Mesendoderm (in vitro differentiated cells): Measurements from ENCODE around the gene ASB2.

Experiments
- DNase-seq: peaks from one replicate; pipeline ENCODE4 v3.0.0; 2013
- H2AK5ac ChIP-seq: 2 replicates; pipeline ENCODE4 v1.6.1; 2013; ENCODE audit warnings: low read length, inconsistent platforms
- H2BK120ac ChIP-seq: 2 replicates; pipeline ENCODE4 v1.6.1; 2013; ENCODE audit warnings: low read depth, mild to moderate bottlenecking, low read length, moderate library complexity, mixed read lengths
- H2BK15ac ChIP-seq: replicated peaks from 2 replicates; pipeline ENCODE4 v1.6.1; 2013; ENCODE audit warnings: low read depth, mild to moderate bottlenecking, moderate library complexity
- H2BK5ac ChIP-seq: 2 replicates; pipeline ENCODE4 v1.6.1; 2013; ENCODE audit warnings: low read length, inconsistent platforms
- H3K18ac ChIP-seq: 2 replicates; pipeline ENCODE4 v1.6.1; 2013; ENCODE audit warnings: mild to moderate bottlenecking, low read length, mixed read lengths
- H3K23ac ChIP-seq: one replicate; pipeline ENCODE4 v1.6.1; 2013; ENCODE audit warnings: low read length
- H3K27ac ChIP-seq: 2 replicates; pipeline ENCODE4 v1.5.1; 2013; ENCODE audit warnings: low read depth, mild to moderate bottlenecking, inconsistent platforms, low read length, moderate library complexity
- H3K27me3 ChIP-seq: 2 replicates; pipeline ENCODE4 v1.6.1; 2013; ENCODE audit warnings: low read length, control low read depth, mild to moderate bottlenecking, inconsistent platforms; ENCODE audit not compliant: insufficient read depth, poor library complexity
- H3K36me3 ChIP-seq: 2 replicates; pipeline ENCODE4 v1.6.1; 2013; ENCODE audit warnings: low read length, inconsistent platforms; ENCODE audit not compliant: control insufficient read depth, insufficient read depth
- H3K4ac ChIP-seq: one replicate; pipeline ENCODE4 v1.6.1; 2013; ENCODE audit warnings: low read depth, mild to moderate bottlenecking, low read length, moderate library complexity
- H3K4me1 ChIP-seq: 2 replicates; pipeline ENCODE4 v1.6.1; 2013; ENCODE audit warnings: low read depth, low read length, inconsistent platforms; ENCODE audit not compliant: control insufficient read depth
- H3K4me2 ChIP-seq: 2 replicates; pipeline ENCODE4 v1.6.1; 2013; ENCODE audit warnings: low read length
- H3K4me3 ChIP-seq: 2 replicates; pipeline ENCODE4 v1.5.1; 2013; ENCODE audit warnings: mild to moderate bottlenecking, low read length
- H3K56ac ChIP-seq: one replicate; pipeline ENCODE4 v1.6.1; 2013; ENCODE audit warnings: low read length
- H3K79me1 ChIP-seq: 2 replicates; pipeline ENCODE4 v1.6.1; 2013; ENCODE audit warnings: low read length, inconsistent platforms
- H3K79me2 ChIP-seq: 2 replicates; pipeline ENCODE4 v1.6.1; 2013; ENCODE audit warnings: mild to moderate bottlenecking, low read length; ENCODE audit not compliant: control insufficient read depth, insufficient read depth
- H3K9ac ChIP-seq: 2 replicates; pipeline ENCODE4 v1.6.1; 2013; ENCODE audit warnings: low read length, inconsistent platforms
- H4K5ac ChIP-seq: one replicate; pipeline ENCODE4 v1.6.1; 2013; ENCODE audit warnings: low read length
- H4K8ac ChIP-seq: one replicate; pipeline ENCODE4 v1.6.1; 2013; ENCODE audit warnings: low read depth, mild to moderate bottlenecking, control low read depth, low read length, moderate library complexity
- WGBS: extraction: QIAGEN DNeasy Blood & Tissue Kit; methylation state at CpG from one replicate; pipeline ENCODE4 v1.1.7; 2013; ENCODE audit warnings: low lambda C conversion rate, missing lambda C conversion rate; ENCODE audit not compliant: insufficient coverage; ENCODE audit errors: extremely low coverage; 5-methylcytosine and 5-hydroxymethylcytosine counted together

The ASB2 gene

GRCh38 chr14:93939304-93940229 lies 36.8 kb downstream of the ASB2 start:
- DNase-seq: peak; percentile 90
- Histone ChIP-seq H2AK5ac (no peak overlapping the region), H3K9ac (no peak overlapping the region), H3K4me3 (no peak overlapping the region), H3K27me3 (peaks cover 3% of the 10 kb centered on the region), H3K56ac (peak overlapping the region; percentile 42), H4K5ac (no peak overlapping the region), H4K8ac (no peak overlapping the region), H2BK15ac (no peak overlapping the region), H3K79me2 (no peaks in the 10 kb centered on the region), H3K79me1 (no peaks in the 10 kb centered on the region), H2BK120ac (no peak overlapping the region), H2BK5ac (no peak overlapping the region), H3K23ac (no peak overlapping the region), H3K27ac (no peak overlapping the region), H3K4me2 (peak overlapping the region; percentile 40), H3K4me1 (no peaks in the 10 kb centered on the region), H3K18ac (no peak overlapping the region), H3K4ac (no peak overlapping the region), H3K36me3 (no peaks in the 10 kb centered on the region)
- WGBS: no CpG with 5 or more reads among the region's 84 CpGs

GRCh38 chr14:93938751-93939303 lies 37.5 kb downstream of the ASB2 start:
- Histone ChIP-seq H3K4ac (no peak overlapping the region), H2AK5ac (no peak overlapping the region), H4K8ac (no peak overlapping the region), H2BK120ac (no peak overlapping the region), H4K5ac (no peak overlapping the region), H3K4me1 (no peaks in the 10 kb centered on the region), H3K79me2 (no peaks in the 10 kb centered on the region), H3K4me2 (peak overlapping the region; percentile 16), H3K23ac (no peak overlapping the region), H3K4me3 (no peak overlapping the region), H2BK5ac (no peak overlapping the region), H3K27ac (no peak overlapping the region), H3K79me1 (no peaks in the 10 kb centered on the region), H2BK15ac (no peak overlapping the region), H3K56ac (peak overlapping the region; percentile 42), H3K9ac (no peak overlapping the region), H3K18ac (no peak overlapping the region), H3K27me3 (peaks cover 3% of the 10 kb centered on the region), H3K36me3 (no peaks in the 10 kb centered on the region)
- DNase-seq: no peak
- no CpG with 5 or more reads among the region's 46 CpGs for WGBS

- Histone ChIP-seq H3K79me2 (no peaks in the 10 kb centered on the region), H3K4me2 (no peak overlapping the region), H3K56ac (no peak overlapping the region), H3K18ac (no peak overlapping the region), H2BK5ac (no peak overlapping the region), H4K5ac (no peak overlapping the region), H3K36me3 (no peaks in the 10 kb centered on the region), H3K4ac (no peak overlapping the region), H4K8ac (no peak overlapping the region), H2AK5ac (no peak overlapping the region), H3K27me3 (peaks cover 3% of the 10 kb centered on the region), H2BK15ac (no peak overlapping the region), H3K27ac (no peak overlapping the region), H3K4me1 (no peaks in the 10 kb centered on the region), H3K9ac (no peak overlapping the region), H2BK120ac (no peak overlapping the region), H3K4me3 (no peak overlapping the region), H3K79me1 (no peaks in the 10 kb centered on the region), H3K23ac (no peak overlapping the region)
- no peak for DNase-seq
- no CpG with 5 or more reads among the region's 13 CpGs for WGBS
Measured at GRCh38 chr14:93937519-93937918, 38.9 kb downstream of the ASB2 start.

GRCh38 chr14:93936926-93937325 lies 39.4 kb downstream of the ASB2 start:
- H3K23ac ChIP-seq: no peak overlapping the region
- H2BK5ac ChIP-seq: no peak overlapping the region
- no peak overlapping the region for H3K18ac ChIP-seq
- H2BK120ac ChIP-seq: no peak overlapping the region
- H3K4me1 ChIP-seq: no peaks in the 10 kb centered on the region
- no peak overlapping the region for H4K8ac ChIP-seq
- H3K79me2 ChIP-seq: no peaks in the 10 kb centered on the region
- H3K27ac ChIP-seq: no peak overlapping the region
- no CpG with 5 or more reads among the region's 6 CpGs for WGBS
- peaks cover 3% of the 10 kb centered on the region for H3K27me3 ChIP-seq
- H3K79me1 ChIP-seq: no peaks in the 10 kb centered on the region
- no peak for DNase-seq
- H3K4me3 ChIP-seq: no peak overlapping the region
- H4K5ac ChIP-seq: no peak overlapping the region
- H2AK5ac ChIP-seq: no peak overlapping the region
- no peak overlapping the region for H2BK15ac ChIP-seq
- H3K56ac ChIP-seq: no peak overlapping the region
- no peak overlapping the region for H3K9ac ChIP-seq
- H3K36me3 ChIP-seq: no peaks in the 10 kb centered on the region
- H3K4ac ChIP-seq: no peak overlapping the region
- H3K4me2 ChIP-seq: no peak overlapping the region

- H3K4me1 ChIP-seq: no peaks in the 10 kb centered on the region
- no peak overlapping the region for H2BK15ac ChIP-seq
- no peak overlapping the region for H3K4ac ChIP-seq
- H2BK120ac ChIP-seq: no peak overlapping the region
- no peaks in the 10 kb centered on the region for H3K79me2 ChIP-seq
- no peak overlapping the region for H3K18ac ChIP-seq
- H2BK5ac ChIP-seq: no peak overlapping the region
- no peak overlapping the region for H3K9ac ChIP-seq
- H3K56ac ChIP-seq: no peak overlapping the region
- H2AK5ac ChIP-seq: no peak overlapping the region
- no peak overlapping the region for H3K4me3 ChIP-seq
- no CpG with 5 or more reads among the region's 5 CpGs for WGBS
- no peak overlapping the region for H4K8ac ChIP-seq
- no peak overlapping the region for H4K5ac ChIP-seq
- H3K27ac ChIP-seq: no peak overlapping the region
- no peaks in the 10 kb centered on the region for H3K36me3 ChIP-seq
- no peaks in the 10 kb centered on the region for H3K79me1 ChIP-seq
- H3K4me2 ChIP-seq: no peak overlapping the region
- peaks cover 3% of the 10 kb centered on the region for H3K27me3 ChIP-seq
- H3K23ac ChIP-seq: no peak overlapping the region
- peak; percentile 75 for DNase-seq
Measured at GRCh38 chr14:93936245-93936644, 40.1 kb downstream of the ASB2 start.
